Measurements from ENCODE around the gene MTMR12. TPM values are rescaled to one million over a fixed set of nuclear protein-coding genes. Genes with fewer than 3 reads are reported as not detected.

Gene MTMR12
- total and polyA plus RNA-seq, 2 of the 4 experiments (the other 2 are of a cell fraction): 11.1 to 21.3 TPM

GRCh38 chr5:32346869-32347268, 34.1 kb upstream of the MTMR12 start:
- Histone ChIP-seq H3K27ac (ENCODE audit: insufficient read depth, low read length) (no peak overlapping the region), H2BK120ac (ENCODE audit: low read depth, low read length) (no peak overlapping the region), H2BK20ac (ENCODE audit: low read depth, low read length) (no peak overlapping the region), H2BK5ac (ENCODE audit: low read depth, low read length, poor library complexity, severe bottlenecking) (no peak overlapping the region), H3K14ac (replicated peaks; ENCODE audit: low read depth, low read length) (no peak overlapping the region), H3K9ac (ENCODE audit: low read depth, low read length) (no peak overlapping the region), H3K9me1 (ENCODE audit: insufficient read depth, low read length) (no peaks in the 10 kb centered on the region), H2AFZ (replicated peaks; ENCODE audit: low read length, poor library complexity) (no peak overlapping the region), H3K36me3 (ENCODE audit: control insufficient read depth, insufficient read depth, low read length) (no peaks in the 10 kb centered on the region), H3K79me1 (ENCODE audit: low read depth in 1 of 2, low read length in 2 of 2) (no peaks in the 10 kb centered on the region), H3K9me3 (ENCODE audit: control insufficient read depth, insufficient read depth, low read length) (peaks cover 6% of the 10 kb centered on the region; the same call in 1 of the 2 replicates), H3K23ac (ENCODE audit: low read depth, low read length) (no peak overlapping the region), H2AK5ac (ENCODE audit: low read depth, low read length) (no peak overlapping the region), H3K56ac (ENCODE audit: extremely low read depth, insufficient read depth, low read length) (no peak overlapping the region), H2AK9ac (replicated peaks; ENCODE audit: low read depth, low read length, poor library complexity) (no peak overlapping the region), H3K27me3 (ENCODE audit: control insufficient read depth, insufficient read depth, low read length) (no peaks in the 10 kb centered on the region), H3K18ac (ENCODE audit: low read depth, low read length) (no peak overlapping the region), H3K4me1 (ENCODE audit: control insufficient read depth, insufficient read depth, low read length) (no peaks in the 10 kb centered on the region), H3K4me2 (ENCODE audit: low read depth, low read length) (no peak overlapping the region), H3K4ac (ENCODE audit: low read depth, low read length) (no peak overlapping the region), H4K5ac (ENCODE audit: low read depth, low read length) (no peak overlapping the region), H4K20me1 (ENCODE audit: insufficient read depth, low read length) (no peaks in the 10 kb centered on the region), H2BK15ac (ENCODE audit: low read depth, low read length) (no peak overlapping the region), H3K4me3 (ENCODE audit: insufficient read depth, low read depth, low read length) (no peak overlapping the region), H4K8ac (ENCODE audit: low read depth in 2 of 2, low read length in 2 of 2) (no peak overlapping the region), H4K91ac (ENCODE audit: insufficient read depth, low read depth, low read length) (no peak overlapping the region)
- dilution Hi-C loops (cut with HindIII; ENCODE audit: low sequenced_read_pairs, unreplicated experiment): no loop called here
- in situ Hi-C loops (cut with MboI; ENCODE audit: low sequenced_read_pairs): no loop called here
- no TSS peak for BruUV-seq (replicated peaks)
- intact Hi-C loops (cut with micrococcal nuclease): no loop called here
- no CpG with 5 or more reads among the region's 2 CpGs for WGBS, 2 experiments (ENCODE audit: extremely low coverage in 2 of 2, insufficient read length in 1 of 2)
- ChIA-PET POLR2A (ENCODE audit: unreplicated experiment) (no interaction called here), CTCF (interaction anchor here (0.6 to 1.8 kb wide), 2 partner anchors 33 to 59 kb away, joined by 3 read pairs; no protein-coding TSS in a partner anchor)
- no peak for TF ChIP-seq SMC3 (IDR thresholded peaks at IDR 0.05; ENCODE audit: low read depth, low read length)
- TF ChIP-seq CTCF (conservative IDR thresholded peaks at IDR 0.05; ENCODE audit: low read depth, low read length): no peak
- no peak for TF ChIP-seq RAD21 (IDR thresholded peaks at IDR 0.05; ENCODE audit: low read length)
- no peak for TF ChIP-seq NFE2L2 (IDR thresholded peaks at IDR 0.05; ENCODE audit: low read depth, low read length)
- no peak for TF ChIP-seq FOS (IDR thresholded peaks at IDR 0.05; ENCODE audit: low read depth, low read length)
- no peak for TF ChIP-seq USF2 (IDR thresholded peaks at IDR 0.05; ENCODE audit: low read depth, low read length)
- no peak for TF ChIP-seq RFX5 (IDR thresholded peaks at IDR 0.05; ENCODE audit: low read depth, low read length)
- TF ChIP-seq MAZ (IDR thresholded peaks at IDR 0.05; ENCODE audit: borderline replicate concordance, low read depth, low read length): no peak
- TF ChIP-seq POLR2A (IDR thresholded peaks at IDR 0.05; ENCODE audit: low read depth, low read length): no peak
- TF ChIP-seq BHLHE40 (IDR thresholded peaks at IDR 0.05; ENCODE audit: low read depth, low read length): no peak
- no peak for TF ChIP-seq RCOR1 (IDR thresholded peaks at IDR 0.05; ENCODE audit: insufficient replicate concordance, low read length)
- TF ChIP-seq ELK1 (IDR thresholded peaks at IDR 0.05; ENCODE audit: borderline replicate concordance, low read depth, low read length): no peak
- TF ChIP-seq CHD1 (IDR thresholded peaks at IDR 0.05; ENCODE audit: low read depth, low read length): no peak
- no peak for TF ChIP-seq CEBPB (IDR thresholded peaks at IDR 0.05; ENCODE audit: low read depth, low read length)
- DNase-seq (no peak), ATAC-seq (ENCODE audit: low read depth) (no peak)

Measured in IMR-90 (cell line).